Stimulated activated CD4-positive, alpha-beta T cell treated with anti-CD3 and anti-CD28 coated beads, Interleukin-2, amount 100 ng/mL, for 4 hours (primary cell): ENCODE measurements around the gene CDK17.
"Not testable (repeated sequence)": the region's sequence is repeated elsewhere in the genome, so short reads cannot be mapped to it uniquely, and the experiment has no call there.

Source experiments
- DNase-seq: peaks from one replicate; pipeline ENCODE4 v3.0.0-alpha.2; 2020; ENCODE audit warnings: low read depth

The CDK17 gene

DNA sequence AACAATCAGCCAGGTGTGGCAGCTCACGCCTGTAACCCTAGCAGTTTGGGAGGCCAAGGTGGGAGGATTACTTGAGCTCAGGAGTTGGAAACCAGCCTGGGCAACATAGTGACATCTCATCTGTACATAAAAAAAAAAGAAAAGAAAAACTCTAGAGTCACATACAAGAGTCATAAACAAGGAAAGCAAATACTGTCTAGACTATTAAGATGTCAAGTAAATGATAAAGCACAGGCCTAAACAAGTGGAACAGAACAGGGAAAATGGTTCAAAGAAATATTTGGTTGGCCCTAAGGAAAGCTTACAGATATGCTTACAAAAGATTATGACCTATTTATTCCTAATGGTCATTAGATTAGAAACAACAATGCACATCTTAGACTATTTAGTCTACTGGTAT lies 12.3 kb downstream of the CDK17 start:
- DNase-seq = no peak

DNA sequence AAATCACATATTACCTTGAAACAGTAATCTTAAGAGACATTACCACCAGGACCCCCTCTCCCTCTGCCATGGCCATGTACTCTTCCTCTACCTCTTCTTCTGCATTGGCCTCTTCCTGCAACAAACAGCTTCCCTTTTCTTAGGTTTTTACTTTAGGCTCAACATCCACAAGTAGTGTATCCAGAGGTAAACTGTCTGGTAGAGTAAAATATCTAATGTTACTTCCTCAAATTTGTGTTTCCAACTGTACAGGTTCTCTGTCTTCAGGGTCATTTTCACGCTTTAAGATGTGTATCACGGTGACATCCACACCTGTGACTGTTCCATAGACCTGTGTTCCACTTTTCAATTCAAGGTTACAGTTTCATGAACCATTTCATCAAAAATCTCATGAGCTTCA lies 13.4 kb downstream of the CDK17 start:
- DNase-seq = no peak

DNA sequence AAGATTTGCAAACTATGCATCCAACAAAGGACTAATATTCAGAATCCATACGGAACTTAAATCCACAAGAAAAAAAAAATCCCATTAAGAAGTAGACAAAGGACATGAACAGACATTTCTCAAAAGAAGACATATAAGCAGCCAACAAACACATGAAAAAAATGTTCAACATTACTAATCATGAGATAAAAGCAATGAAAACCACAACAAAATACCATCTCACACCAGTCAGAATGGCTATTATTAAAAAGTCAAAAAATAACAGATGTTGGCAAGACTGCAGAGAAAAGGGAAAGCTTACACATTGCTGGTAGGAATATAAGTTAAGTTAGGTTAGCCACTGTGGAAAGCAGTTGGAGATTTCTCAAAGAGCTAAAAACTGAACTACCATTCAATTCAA lies 16.2 kb downstream of the CDK17 start:
- no peak for DNase-seq

DNA sequence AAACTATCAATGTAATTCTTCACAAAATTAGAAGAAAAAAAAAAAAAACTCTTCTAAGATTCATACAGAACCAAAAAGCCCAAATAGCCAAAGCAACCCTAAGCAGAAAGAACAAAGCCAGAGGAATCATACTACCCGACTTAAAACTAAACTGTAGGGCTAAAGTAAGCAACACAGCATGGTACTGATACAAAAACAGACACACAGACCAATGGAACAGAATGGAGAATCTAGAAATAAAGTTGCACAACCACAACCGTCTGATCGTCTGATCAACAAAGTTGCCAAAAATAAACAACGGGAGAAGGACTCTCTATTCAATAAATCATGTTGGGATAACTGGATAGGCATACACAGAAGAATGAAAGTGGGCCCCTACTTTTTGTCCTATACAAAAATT lies 16.9 kb downstream of the CDK17 start:
- no peak for DNase-seq

DNA sequence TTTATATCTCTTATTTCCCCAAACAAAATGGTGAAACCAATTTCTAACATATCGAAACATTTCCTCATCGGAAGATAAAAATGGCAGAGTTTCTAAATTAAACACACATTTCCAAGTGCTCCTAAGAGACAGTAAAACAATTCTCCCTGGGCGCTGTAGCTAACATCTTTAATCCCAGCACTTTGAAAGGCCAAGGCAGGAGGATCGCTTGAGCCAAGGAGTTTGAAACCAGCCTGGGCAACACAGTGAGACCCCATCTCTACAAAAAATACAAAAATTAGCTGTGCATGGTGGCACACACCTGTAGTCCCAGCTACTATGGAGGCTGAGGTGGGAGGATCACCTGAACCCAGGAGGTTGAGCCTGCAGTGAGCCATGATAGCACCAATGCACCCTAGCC lies 20.5 kb downstream of the CDK17 start:
- DNase-seq = not testable (repeated sequence)

DNA sequence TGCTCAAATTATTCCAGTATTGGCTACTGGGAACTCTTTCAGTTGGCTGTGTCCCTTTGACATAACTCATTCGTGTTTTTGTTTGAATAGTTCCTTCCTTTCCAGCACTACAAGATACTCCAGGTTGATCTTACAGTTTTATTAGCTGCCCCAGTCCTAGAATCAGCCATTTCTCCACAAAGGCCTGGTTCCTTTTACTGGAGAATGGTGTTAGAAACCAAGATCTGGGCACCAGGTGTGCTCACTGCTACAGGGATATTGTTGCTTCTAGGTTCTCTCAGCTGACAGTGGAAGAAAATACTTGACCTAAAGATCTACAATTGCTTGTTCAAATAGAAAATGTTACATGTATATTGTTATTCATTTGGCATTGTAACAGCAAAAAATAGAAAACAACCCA lies 21.9 kb downstream of the CDK17 start:
- no peak for DNase-seq

DNA sequence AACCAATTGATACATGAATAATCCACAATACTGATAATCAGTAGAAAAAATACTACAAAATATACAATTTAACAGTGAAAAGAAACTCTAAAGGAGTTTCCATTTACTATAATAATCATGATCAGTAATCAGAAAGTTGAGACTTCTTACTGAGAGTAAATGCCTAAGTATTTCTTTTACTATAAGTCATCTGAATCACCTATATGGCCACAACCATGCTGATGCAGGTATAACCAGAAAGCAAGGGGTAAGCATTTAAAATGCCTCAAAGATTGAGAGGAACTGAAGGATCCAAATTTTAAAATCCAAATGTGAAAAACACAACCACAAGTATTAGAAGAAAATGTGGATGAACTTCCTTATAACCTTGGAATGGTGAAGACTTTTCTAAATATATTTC lies 23.4 kb downstream of the CDK17 start:
- DNase-seq = no peak

DNA sequence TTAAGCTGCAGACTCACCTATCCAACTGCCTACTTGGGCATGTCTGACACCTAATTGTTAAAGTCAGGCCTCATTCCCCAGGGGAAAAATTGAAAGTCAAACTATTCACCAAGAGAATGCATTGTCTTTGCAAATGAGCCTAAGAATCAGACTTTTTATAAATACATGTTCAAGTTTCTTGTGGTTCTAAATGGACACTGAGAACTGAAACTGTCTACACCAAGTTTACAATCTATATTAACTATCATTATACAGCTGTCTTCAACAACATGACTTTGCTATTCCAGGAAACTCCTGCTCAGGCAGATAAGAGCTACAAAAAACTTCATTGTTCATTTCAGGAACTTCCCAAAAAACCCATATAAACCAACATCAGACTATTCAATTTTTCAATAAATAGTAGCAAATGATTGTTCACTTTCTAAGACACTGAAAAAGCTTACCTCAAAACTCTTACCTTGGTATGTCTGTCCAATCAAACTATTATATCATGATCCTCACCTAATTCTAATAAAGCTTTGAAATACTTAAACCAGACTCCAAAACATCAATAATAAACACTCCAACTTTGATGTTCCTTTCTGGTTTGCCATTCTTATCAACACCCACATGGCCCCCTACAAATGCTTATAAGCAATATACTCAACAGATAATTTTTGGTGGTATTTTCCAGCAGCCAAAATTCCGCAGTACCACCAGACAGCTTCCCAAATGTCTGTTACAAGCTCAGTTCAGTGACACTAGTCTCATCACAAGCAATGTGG lies 24.2 kb downstream of the CDK17 start:
- no peak for DNase-seq

DNA sequence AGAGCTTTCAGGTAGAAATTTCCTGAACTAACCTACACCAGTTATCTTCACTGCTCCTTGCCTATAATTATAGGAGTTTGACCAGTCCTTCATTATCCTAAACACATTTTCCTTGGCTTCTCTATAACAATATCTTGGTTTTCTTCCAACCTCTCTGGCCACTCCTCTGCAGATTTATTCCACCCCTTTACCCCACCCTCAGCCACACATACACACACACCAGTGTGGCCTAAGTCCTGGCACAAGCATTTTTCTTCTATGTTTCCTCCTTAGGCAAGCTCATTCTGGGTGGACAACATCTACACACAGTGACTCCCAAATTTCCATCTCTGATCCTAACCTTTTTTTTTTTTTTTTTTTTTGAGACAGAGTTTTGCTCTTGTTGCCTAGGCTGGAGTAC lies 25.1 kb downstream of the CDK17 start:
- no peak for DNase-seq

DNA sequence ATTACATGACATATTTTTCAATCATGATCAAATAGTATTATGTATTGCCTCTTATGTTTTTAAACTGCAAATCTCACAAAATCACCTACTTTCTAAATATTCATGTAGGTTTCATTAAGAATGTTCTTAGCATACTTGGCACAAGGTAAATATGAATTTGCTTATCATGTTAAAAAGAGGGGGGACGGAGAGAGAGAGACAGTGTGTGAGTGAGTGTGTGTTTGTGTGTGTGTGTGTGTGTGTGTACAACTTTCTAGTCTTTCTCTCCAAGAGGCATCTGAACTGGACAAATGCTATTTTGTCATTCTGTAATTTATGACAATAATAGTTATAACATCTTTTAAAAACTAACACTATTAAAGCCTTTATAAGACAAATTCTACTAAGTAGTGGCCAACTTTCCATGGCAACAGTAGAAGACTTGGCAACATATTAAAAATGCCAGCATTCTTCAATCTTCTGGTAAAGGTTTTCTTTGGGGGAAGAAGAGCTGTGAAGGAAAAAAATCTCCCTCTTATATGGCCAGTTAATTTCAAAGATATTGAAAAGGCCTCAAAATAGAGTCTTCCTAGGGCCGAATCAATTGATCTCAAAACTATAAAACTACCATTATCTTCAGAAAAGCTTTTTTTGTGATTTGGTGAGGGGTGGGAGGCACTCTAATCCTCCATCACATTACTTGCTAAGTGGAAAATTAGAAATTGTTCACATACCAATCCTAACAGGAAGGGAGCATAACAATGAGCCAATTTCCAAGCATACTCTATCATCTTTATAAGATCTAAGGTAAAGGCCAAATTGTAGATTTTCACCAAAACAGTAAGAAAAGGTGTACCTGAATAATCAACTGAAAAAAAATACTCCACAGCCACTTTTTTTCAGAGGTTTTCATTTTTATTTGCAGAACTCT lies 28.2 kb downstream of the CDK17 start:
- no peak for DNase-seq

DNA sequence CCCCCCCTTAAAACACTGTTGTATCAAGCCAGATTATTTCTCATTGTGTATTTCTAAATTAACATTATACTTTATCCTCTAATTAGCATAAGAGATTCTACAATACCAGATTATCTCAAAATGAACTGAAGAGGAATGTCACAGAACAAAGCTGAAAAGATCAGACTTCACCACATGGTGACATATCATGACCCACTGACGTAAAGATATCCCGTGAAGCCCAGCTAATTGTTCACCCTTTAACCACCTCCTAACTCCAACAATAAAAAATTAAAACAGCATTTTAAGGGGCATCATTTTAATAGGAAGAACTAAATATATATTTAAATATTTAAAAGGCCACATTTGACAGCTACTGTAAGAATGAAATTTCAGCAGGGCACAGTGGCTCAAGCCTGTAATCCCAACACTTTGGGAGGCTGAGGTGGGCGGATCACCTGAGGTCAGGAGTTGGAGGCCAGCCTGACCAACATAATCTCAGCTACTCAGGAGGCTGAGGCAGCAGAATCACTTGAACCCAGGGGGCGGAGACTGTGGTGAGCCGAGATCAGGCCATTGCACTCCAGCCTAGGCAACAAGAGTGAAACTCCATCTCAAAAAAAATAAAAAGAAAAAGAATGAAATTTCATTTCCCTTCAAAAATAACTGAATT lies 29.0 kb downstream of the CDK17 start:
- DNase-seq = no peak

DNA sequence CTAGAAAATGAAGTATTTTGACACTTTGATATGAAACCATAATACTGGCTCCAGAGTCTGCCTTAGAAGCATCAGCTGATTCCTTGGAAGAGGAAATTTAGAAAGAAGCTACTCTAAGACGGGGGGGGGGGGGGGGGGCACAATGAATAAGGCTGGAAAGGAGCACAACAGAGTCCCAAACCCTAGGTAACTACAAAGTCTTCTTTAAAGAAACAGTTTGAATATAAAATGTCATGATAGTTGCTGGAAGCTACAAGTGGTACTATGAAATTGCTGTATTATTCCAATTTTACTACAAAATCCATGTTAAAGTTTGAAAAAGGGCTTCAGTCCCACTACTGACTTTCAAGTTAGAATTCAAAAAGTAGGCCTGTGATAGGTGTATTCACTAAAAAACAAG lies 31.6 kb downstream of the CDK17 start:
- no peak for DNase-seq

DNA sequence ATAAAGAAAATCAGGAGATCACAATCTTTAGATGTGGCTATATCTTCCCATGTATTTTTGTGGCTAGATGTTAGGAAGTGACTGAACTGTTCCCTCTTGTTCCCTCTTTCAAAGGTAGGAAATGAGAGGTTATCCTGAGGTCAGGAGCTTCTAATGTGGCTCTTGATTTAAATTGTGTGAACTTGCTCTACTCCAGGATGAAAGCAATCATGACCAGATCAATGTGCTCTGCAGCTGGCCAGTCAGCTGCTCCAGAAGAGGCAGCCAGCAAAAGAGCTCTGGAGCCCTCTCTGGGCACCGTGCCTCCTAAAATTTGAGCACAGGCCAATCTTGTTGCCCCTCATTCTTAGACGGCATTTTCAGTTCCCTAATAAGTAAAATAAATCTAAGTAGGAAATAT lies 32.0 kb downstream of the CDK17 start:
- no peak for DNase-seq

DNA sequence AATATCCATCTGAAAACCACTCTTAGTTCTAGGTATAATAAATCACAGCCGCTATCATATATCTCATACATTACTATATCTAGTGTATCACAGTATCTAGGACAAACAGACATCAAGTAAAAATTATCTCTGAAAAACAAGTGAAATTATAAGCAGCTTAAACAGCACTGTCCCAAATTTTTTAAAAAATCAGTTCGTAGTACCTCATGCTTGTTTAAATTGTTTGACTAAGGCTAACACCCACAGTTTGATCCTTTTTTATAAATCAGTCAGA lies 33.9 kb downstream of the CDK17 start:
- DNase-seq = no peak

DNA sequence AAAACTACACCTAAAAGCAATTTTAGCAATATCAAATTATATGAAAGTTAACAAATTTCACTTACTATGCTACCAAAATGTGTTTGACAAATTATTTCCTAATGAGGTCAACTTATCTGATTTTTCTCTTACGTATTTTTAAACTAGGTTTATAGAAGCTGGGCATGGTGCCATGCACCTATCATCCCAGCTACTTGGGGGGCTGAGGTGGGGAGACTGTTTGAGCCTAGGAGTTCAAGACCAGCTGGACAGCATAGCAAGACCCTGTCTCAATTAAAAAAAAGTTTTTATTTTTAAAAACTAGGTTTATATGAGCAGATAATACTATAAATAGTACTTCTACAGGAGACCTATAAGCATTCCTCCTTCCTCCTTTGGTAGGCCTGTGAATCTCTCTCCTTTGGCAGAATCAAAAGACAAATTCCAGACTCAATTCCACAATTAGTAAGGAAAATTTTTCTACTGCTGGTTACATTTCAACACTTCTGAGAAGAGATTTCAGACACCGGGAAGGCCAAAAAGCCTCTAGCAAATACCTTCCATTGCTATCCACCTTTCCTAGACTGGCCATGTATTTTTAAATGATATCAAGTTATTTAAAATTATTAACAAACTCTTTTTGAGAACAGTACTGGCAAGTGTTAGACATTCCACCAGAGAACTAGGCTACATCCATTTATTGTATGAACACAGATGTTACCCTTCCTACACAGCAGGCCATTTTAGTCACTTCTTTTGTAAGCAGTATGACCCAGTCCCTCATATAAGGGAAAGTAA lies 34.4 kb downstream of the CDK17 start:
- DNase-seq = no peak

DNA sequence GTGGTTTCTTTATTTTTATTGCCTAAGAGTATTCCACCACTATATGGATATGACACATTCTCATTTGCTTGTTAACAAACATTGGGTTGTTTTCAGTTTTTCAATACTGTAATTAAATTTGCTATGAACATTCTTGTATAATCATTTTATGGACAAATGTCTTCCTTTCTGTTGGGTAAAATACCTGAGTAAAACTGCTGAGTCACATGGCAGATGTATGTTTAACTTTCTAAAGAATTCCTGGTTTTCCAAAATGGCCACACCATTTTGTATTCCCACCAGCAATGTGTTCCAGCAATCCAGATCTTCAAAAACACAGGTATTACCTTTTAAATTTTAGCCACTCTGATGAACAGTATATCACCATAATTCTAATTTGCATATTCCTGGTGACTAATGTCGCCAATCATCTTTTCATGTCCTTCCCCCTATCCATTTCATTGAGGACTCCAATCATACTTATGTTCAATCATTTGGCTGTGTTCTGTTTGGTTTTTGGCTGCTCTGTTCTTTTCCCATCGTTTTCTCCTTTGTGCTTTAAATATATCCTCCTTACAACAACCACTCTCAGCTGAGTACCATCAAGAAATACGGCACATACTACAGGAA lies 36.0 kb downstream of the CDK17 start:
- no peak for DNase-seq

DNA sequence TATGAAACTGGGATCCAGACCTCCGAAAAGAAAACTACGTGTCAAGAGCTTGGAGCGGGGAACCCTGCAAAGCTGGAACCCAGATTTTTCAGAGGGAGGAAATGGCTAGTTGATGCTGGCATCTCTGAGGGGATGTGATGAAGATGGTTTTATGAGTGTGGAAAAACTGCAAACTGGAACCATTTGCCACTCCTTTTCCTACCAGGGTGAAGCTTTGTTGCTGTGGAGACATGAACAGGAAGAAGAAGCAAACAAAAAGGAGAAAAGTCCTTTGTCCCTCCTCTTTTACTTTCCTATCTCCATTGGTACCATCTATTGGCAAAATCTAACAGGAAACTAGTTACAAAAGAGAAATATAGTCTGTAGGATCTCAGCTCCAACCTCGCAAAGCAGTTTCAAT lies 39.2 kb downstream of the CDK17 start:
- no peak for DNase-seq

DNA sequence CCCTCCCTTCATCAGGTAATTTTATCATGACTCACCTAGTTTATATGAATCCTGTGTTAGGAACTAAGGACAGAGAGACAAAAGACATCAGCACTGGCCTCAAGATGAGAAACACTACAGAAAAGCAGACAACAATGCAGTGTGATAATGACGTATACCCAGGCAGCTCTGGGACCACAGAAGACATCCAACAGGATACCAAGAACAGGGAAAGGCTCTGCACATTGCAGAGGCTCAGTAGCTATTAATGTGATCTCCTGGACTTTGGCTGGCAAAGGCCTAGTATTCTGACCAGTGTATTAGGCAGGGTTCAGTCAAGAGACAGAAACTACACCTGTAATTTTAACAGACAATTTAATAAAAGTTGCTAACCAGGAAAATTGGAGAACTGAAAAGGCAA lies 39.7 kb downstream of the CDK17 start:
- DNase-seq = no peak

DNA sequence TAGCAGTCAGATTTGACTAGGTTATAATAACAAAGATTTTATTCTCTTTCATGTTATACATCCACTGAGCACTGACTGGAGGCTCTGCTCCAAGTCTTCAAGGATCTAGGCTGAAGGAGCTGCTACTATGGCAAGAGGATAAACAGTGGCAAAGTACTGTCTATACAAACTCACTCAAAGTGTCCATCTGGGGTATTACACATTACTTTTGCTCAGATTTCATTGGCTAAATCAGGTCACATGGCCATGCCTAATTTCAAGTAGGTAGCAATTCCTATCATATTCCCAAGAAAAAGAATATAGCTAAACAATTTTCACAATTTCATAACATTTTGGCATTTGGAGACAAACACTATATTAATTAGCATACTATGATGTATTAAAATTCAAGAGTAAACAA lies 40.9 kb downstream of the CDK17 start:
- DNase-seq = no peak

DNA sequence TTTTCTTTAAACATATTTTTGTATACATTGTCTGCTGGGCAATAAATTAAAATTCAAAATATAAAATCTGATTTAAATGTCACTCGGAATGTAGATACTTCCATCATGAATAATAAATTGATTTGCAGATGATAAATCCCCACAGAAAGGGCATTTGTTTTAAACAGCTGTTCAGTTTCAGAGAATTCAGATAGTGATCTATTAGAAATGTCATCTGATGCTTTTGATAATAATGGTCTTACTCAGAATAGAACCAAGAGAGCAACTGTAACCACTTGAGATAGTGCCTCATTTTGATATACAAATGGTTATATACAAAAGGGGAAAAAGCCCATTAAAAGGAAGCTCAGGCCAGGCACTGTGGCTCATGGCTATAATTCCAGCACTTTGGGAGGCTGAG lies 43.4 kb downstream of the CDK17 start:
- DNase-seq = no peak

DNA sequence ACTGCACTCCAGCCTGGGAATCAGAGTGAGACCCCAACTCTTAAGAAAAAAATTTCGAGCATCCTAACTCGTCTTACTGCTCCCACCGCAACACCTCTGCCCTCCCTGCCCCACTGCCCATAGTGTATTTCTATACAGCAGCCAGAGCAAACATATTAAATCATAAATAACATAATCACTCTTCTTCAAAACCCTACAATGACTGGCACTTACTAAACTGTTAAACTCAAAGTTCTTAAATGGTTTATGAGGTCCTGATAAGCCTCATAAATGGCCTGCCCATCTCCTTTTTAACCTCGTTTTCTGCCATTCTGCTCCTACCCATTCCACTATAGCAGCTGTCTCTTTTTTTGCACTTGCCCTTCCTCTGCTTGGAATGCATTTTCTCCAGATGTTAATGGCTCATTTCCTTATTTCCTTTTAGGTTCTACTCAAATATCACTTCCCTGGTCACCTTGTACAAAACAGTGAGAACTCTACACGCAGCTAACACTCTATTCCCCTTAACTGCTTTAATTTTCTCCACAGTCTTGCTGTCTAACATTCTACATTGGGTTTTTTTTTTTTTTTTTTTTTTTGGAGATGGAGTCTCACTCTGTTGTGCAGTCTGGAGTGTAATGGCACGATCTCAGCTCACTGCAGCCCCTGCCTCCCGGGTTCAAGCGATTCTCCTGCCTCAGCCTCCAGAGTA lies 45.2 kb downstream of the CDK17 start:
- no peak for DNase-seq
